D721Med (cell line): Measurements from ENCODE around the gene TEX52.

Experiments
- DNase-seq: peaks from one replicate; pipeline ENCODE4 v3.0.0; 2011; ENCODE audit warnings: low spot score; ENCODE audit not compliant: insufficient read length
- FAIRE-seq: peaks from 2 replicates; lab custom pipeline; 2011; peaks lifted over from hg19 to GRCh38; lab: Jason Lieb, UNC
- CTCF ChIP-seq: IDR thresholded peaks from 2 replicates; pipeline ENCODE4 v1.5.1; 2012; ENCODE audit warnings: mild to moderate bottlenecking, control low read depth; ENCODE audit not compliant: insufficient read depth; ENCODE audit errors: missing control alignments

Gene TEX52

GRCh38 chr12:2820432-2820831 is 36.4 kb downstream of the TEX52 start:
- no peak for FAIRE-seq
- DNase-seq, result no peak
- no peak for TF ChIP-seq CTCF

DNA sequence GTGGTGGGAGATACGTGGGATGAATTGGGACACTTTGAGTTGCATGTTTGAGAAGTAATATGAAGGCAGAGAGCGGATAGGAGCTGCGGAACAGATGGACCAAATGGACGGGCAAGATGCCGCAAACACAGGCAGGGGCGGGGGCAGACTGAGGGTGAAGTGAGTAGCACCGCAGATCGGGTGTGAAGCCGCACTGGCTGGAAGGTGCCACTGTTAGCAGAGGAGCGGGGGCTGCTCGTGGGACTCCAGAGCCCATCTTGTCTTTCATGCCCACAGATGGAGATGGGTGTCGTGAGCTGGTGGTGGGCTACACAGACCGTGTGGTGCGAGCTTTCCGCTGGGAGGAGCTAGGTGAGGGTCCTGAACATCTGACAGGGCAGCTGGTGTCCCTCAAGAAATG is 37.0 kb downstream of the TEX52 start:
- no peak for TF ChIP-seq CTCF
- no peak for DNase-seq
- FAIRE-seq, result no peak

DNA sequence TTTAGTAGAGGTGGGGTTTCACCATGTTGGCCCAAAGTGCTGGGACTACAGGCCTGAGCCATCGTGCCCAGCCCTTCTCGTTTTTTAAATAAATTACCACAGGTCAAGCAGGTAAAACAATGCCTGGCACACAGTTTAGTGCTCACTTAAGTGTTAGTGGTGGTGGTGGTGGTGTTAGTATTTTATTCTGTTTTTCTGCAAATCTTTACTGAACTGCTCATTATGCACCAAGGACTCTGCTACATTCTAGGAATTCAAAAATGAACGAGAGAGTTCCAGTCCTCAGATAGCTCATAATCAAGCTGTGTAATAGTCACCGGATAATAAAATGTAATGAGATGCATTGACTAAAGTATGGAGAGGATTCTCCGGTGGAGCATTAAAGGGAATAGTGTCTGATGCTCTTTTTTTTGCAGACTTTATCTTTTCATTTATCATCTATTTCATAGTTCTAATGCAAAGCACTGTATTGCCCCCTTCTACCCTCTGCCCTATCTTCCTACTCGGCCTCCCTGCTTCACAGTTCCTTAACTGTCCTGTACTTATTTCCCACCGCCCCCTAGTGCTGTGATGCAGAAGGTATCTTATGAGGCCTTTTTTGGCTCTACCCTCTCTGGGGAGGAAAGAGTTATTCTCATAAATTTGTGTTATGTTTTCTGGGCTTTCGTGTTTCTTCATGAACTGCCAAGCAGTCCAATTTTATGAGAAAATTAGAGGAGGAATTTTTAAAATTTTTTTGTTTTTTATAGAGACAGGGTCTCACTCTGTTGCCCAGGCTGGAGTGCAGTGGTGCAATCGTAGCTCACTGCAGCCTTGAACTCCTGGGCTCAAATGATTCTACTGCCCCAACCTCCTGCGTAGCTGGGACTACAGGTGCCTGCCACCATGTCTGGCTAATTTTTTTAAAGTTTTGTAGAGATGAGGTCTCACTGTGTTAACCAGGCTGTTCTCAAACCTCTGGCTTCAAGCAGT is 43.3 kb downstream of the TEX52 start:
- DNase-seq (peak; percentile 47), FAIRE-seq (no peak)
- peak; percentile 77 for TF ChIP-seq CTCF

DNA sequence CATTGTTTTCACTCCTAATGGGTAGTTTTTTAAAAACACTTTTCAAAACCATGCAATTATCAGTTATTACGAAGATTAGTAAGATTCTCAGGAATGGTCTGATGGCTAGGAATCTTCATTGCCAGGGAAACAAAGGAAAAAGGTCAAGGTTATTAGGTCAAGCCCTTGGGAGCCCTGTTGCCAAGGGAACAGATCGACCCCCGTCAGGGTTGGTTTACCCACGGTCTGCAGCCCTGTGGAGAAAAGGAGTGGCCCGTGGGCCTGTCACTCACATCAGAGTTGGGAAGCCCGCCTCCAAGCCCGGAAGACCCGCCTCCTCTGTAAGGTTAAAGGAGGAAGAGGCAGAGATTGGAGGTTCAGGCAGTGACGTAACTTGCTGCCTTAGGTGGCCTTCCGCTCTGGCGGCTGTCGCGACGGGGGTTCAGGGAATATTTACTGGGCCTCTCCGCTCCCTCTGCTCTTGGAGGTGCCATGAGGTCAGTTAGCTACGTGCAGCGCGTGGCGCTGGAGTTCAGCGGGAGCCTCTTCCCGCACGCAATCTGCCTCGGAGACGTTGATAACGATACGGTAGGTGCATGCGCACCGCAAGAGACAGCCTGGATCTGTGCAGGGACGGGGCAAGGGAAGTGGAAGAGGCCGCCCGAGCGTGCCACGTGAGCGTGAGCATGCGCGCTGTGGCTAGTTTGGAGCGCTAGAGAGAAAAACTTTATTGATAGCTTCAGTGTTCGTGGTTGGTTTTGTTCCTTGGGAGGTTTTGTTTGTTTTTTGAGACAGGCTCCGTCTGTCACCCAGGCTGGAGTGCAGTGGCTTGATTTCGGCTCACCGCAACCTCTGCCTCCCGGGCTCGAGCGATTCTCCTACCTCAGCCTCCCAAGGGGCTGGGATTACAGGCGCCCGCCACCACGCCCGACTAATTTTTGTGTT is 44.3 kb downstream of the TEX52 start, which contains the start of gene ITFG2:
TSS of gene ITFG2 (plus strand) at position 379 of the 924 bp plus-strand sequence. CDS start at position 472, 93 bp downstream.
- DNase-seq, result peak; percentile 84
- no peak for TF ChIP-seq CTCF
- peak; percentile 32 for FAIRE-seq

DNA sequence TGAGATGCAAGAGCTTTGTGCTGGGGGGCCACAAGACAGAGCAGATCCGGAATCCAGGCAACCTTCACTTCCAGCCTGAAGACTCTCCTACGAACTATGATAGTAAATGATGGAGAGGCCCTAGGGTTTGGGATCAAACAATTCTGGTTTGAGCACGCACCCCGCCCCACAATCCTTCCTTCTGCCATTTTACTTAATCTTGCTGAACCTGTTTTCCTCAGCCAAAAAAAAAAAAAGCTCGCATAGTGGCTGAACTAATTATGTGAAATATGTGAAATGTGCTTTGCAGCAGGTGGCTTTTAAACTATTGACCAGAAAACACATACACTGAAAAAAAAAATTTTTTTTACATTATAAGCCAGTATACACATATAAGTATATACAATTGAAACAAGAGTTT is 45.0 kb downstream of the TEX52 start:
- FAIRE-seq (no peak), DNase-seq (no peak)
- no peak for TF ChIP-seq CTCF

GRCh38 chr12:2806700-2807099 is 50.1 kb downstream of the TEX52 start:
- FAIRE-seq (no peak), DNase-seq (no peak)
- no peak for TF ChIP-seq CTCF
